Karpas-422 (cell line): ENCODE results near the gene MRPL44. TPM values are rescaled to one million over a fixed set of nuclear protein-coding genes. Genes with fewer than 3 reads are reported as not detected.
"Not testable (repeated sequence)": the region's sequence is repeated elsewhere in the genome, so short reads cannot be mapped to it uniquely, and the experiment has no call there.

Experiments used
- DNase-seq: peaks from one replicate; pipeline ENCODE4 v3.0.0-alpha.2; 2015
- H2AFZ ChIP-seq: fragments of 200-600 bp; sonication (generic); 2 replicates; pipeline ENCODE4 v1.6.1; 2014; ENCODE audit warnings: antibody characterized with exemption, low read length, mixed read lengths
- H3K27ac ChIP-seq: fragments of 200-600 bp; sonication (generic); 2 replicates; pipeline ENCODE4 v1.5.1; 2014; ENCODE audit warnings: mild to moderate bottlenecking, low read length, moderate library complexity
- H3K27me3 ChIP-seq: fragments of 200-600 bp; sonication (generic); 2 replicates; pipeline ENCODE4 v1.6.1; 2014; ENCODE audit warnings: low read length, mixed read lengths
- H3K36me3 ChIP-seq: fragments of 200-600 bp; sonication (generic); 2 replicates; pipeline ENCODE4 v1.6.1; 2014; ENCODE audit warnings: low read length, mixed read lengths; ENCODE audit not compliant: insufficient read depth
- H3K4me1 ChIP-seq: fragments of 200-600 bp; sonication (generic); 2 replicates; pipeline ENCODE4 v1.6.1; 2014; ENCODE audit warnings: mild to moderate bottlenecking, low read length, mixed read lengths
- H3K4me2 ChIP-seq: fragments of 200-600 bp; sonication (generic); 2 replicates; pipeline ENCODE4 v1.6.1; 2014; ENCODE audit warnings: low read length, low read depth, mild to moderate bottlenecking; ENCODE audit not compliant: poor library complexity, severe bottlenecking
- H3K4me3 ChIP-seq: fragments of 200-600 bp; sonication (generic); 2 replicates; pipeline ENCODE4 v1.5.1; 2014; ENCODE audit warnings: mild to moderate bottlenecking, antibody characterized with exemption, low read length, mixed read lengths
- H3K79me2 ChIP-seq: fragments of 200-600 bp; sonication (generic); 2 replicates; pipeline ENCODE4 v1.6.1; 2014; ENCODE audit warnings: mild to moderate bottlenecking, low read length, mixed read lengths
- H3K9ac ChIP-seq: fragments of 200-600 bp; sonication (generic); 2 replicates; pipeline ENCODE4 v1.6.0; 2014; ENCODE audit warnings: low read length
- H3K9me2 ChIP-seq: fragments of 200-600 bp; sonication (generic), shearing (Covaris generic); replicated peaks from 2 replicates; pipeline ENCODE4 v1.6.0; 2014; ENCODE audit warnings: mild to moderate bottlenecking, low read length, moderate library complexity; ENCODE audit not compliant: insufficient read depth
- H3K9me3 ChIP-seq: fragments of 300-700, 200-600 bp; sonication (generic); 2 replicates; pipeline ENCODE4 v1.6.1; 2014; ENCODE audit warnings: low read length, mixed read lengths
- H4K20me1 ChIP-seq: fragments of 200-600 bp; sonication (generic); 2 replicates; pipeline ENCODE4 v1.6.1; 2014; ENCODE audit warnings: mild to moderate bottlenecking, antibody characterized with exemption, low read length, low read depth; ENCODE audit not compliant: insufficient read depth
- total RNA-seq: library from RNA; depleted of rRNA; stranded (reverse); fragments of >200 nt; shearing (Covaris generic); gene quantifications from 2 replicates; pipeline ENCODE4 v1.2.3, GENCODE V29; 2014; ENCODE audit warnings: low replicate concordance

Gene MRPL44
- total RNA-seq, 1 experiment from 2014 or later = 34.9 TPM

GRCh38 chr2:223932816-223933800 lies 24.2 kb upstream of the MRPL44 start:
- Histone ChIP-seq H3K9me3 (no peaks in the 10 kb centered on the region), H2AFZ (no peak overlapping the region), H3K27me3 (no peaks in the 10 kb centered on the region), H3K9me2 (no peaks in the 10 kb centered on the region), H3K79me2 (no peaks in the 10 kb centered on the region), H3K27ac (no peak overlapping the region), H3K9ac (no peak overlapping the region), H3K4me3 (no peak overlapping the region), H3K36me3 (no peaks in the 10 kb centered on the region), H4K20me1 (peaks cover 17% of the 10 kb centered on the region), H3K4me1 (no peaks in the 10 kb centered on the region), H3K4me2 (no peak overlapping the region)
- no peak for DNase-seq

- no peak overlapping the region for H3K9ac ChIP-seq
- peaks cover 13% of the 10 kb centered on the region; the same call in 1 of the 2 replicates for H4K20me1 ChIP-seq
- no peak overlapping the region for H3K27ac ChIP-seq
- H3K9me3 ChIP-seq = no peaks in the 10 kb centered on the region
- H3K36me3 ChIP-seq = no peaks in the 10 kb centered on the region
- H3K9me2 ChIP-seq = no peaks in the 10 kb centered on the region
- H3K4me2 ChIP-seq = no peak overlapping the region
- no peaks in the 10 kb centered on the region for H3K27me3 ChIP-seq
- H3K4me1 ChIP-seq = no peaks in the 10 kb centered on the region
- no peaks in the 10 kb centered on the region for H3K79me2 ChIP-seq
- DNase-seq = no peak
- H3K4me3 ChIP-seq = no peak overlapping the region
- no peak overlapping the region for H2AFZ ChIP-seq
Observed at GRCh38 chr2:223934870-223935269, 22.4 kb upstream of the MRPL44 start.

- Histone ChIP-seq H3K9ac (no peak overlapping the region), H4K20me1 (peaks cover 13% of the 10 kb centered on the region; the same call in 1 of the 2 replicates), H3K27me3 (no peaks in the 10 kb centered on the region), H2AFZ (no peak overlapping the region), H3K27ac (no peak overlapping the region), H3K4me3 (no peak overlapping the region), H3K36me3 (no peaks in the 10 kb centered on the region), H3K9me2 (no peaks in the 10 kb centered on the region), H3K4me2 (no peak overlapping the region), H3K9me3 (no peaks in the 10 kb centered on the region), H3K79me2 (no peaks in the 10 kb centered on the region), H3K4me1 (no peaks in the 10 kb centered on the region)
- no peak for DNase-seq
Observed at GRCh38 chr2:223935459-223936125, 21.7 kb upstream of the MRPL44 start.

- H3K4me2 ChIP-seq = no peak overlapping the region
Observed at GRCh38 chr2:223936862-223937326, 20.4 kb upstream of the MRPL44 start.

GRCh38 chr2:223937535-223937934 lies 19.7 kb upstream of the MRPL44 start:
- Histone ChIP-seq H3K9me2 (no peaks in the 10 kb centered on the region), H2AFZ (no peak overlapping the region), H4K20me1 (peaks cover 13% of the 10 kb centered on the region; the same call in 1 of the 2 replicates), H3K27ac (no peak overlapping the region), H3K4me2 (no peak overlapping the region), H3K36me3 (no peaks in the 10 kb centered on the region), H3K79me2 (no peaks in the 10 kb centered on the region), H3K9ac (no peak overlapping the region), H3K27me3 (no peaks in the 10 kb centered on the region), H3K4me1 (no peaks in the 10 kb centered on the region), H3K4me3 (no peak overlapping the region), H3K9me3 (no peaks in the 10 kb centered on the region)
- DNase-seq = no peak

More at GRCh38 chr2:223936862-223937326, 20.4 kb upstream of the MRPL44 start:
- Histone ChIP-seq H3K36me3 (no peaks in the 10 kb centered on the region), H3K79me2 (no peaks in the 10 kb centered on the region), H2AFZ (no peak overlapping the region), H3K4me1 (no peaks in the 10 kb centered on the region), H4K20me1 (peaks cover 13% of the 10 kb centered on the region; the same call in 1 of the 2 replicates), H3K9me3 (no peaks in the 10 kb centered on the region), H3K4me3 (no peak overlapping the region), H3K27me3 (no peaks in the 10 kb centered on the region), H3K9me2 (no peaks in the 10 kb centered on the region), H3K9ac (no peak overlapping the region), H3K27ac (no peak overlapping the region)
- no peak for DNase-seq

GRCh38 chr2:223939438-223939837 lies 17.8 kb upstream of the MRPL44 start:
- DNase-seq, H3K27me3 ChIP-seq, H3K79me2 ChIP-seq, H3K9ac ChIP-seq, H3K36me3 ChIP-seq, H3K4me2 ChIP-seq, H3K9me2 ChIP-seq, H3K4me1 ChIP-seq, H2AFZ ChIP-seq, H3K27ac ChIP-seq, H3K4me3 ChIP-seq, H3K9me3 ChIP-seq: not testable (repeated sequence)
- peaks cover 13% of the 10 kb centered on the region; the same call in 1 of the 2 replicates for H4K20me1 ChIP-seq

- H3K27me3 ChIP-seq = no peaks in the 10 kb centered on the region
- no peak overlapping the region for H3K9ac ChIP-seq
- H3K79me2 ChIP-seq = no peaks in the 10 kb centered on the region
- peaks cover 15% of the 10 kb centered on the region for H3K4me1 ChIP-seq
- no peaks in the 10 kb centered on the region for H3K36me3 ChIP-seq
- no peaks in the 10 kb centered on the region for H3K9me3 ChIP-seq
- no peaks in the 10 kb centered on the region for H3K9me2 ChIP-seq
- H3K4me3 ChIP-seq = no peak overlapping the region
- H4K20me1 ChIP-seq = 0 out of 2 replicates have a peak, but pooled peaks cover 4% of the 10 kb centered on the region
- no peak overlapping the region for H2AFZ ChIP-seq
- DNase-seq = no peak
- H3K27ac ChIP-seq = no peak overlapping the region
- H3K4me2 ChIP-seq = no peak overlapping the region
Observed at GRCh38 chr2:223941579-223942277, 15.5 kb upstream of the MRPL44 start.
